SH-SY5Y (cell line): ENCODE data around the gene URGCP.

Source experiments
- GATA2 ChIP-seq: IDR thresholded peaks from 2 replicates; pipeline ENCODE4 v1.6.1; 2011; ENCODE audit warnings: mild to moderate bottlenecking, low read depth, low read length
- GATA3 ChIP-seq: IDR thresholded peaks from 2 replicates; pipeline ENCODE4 v1.6.1; 2011; ENCODE audit warnings: low read depth, mild to moderate bottlenecking, low read length, moderate library complexity

Gene URGCP

DNA sequence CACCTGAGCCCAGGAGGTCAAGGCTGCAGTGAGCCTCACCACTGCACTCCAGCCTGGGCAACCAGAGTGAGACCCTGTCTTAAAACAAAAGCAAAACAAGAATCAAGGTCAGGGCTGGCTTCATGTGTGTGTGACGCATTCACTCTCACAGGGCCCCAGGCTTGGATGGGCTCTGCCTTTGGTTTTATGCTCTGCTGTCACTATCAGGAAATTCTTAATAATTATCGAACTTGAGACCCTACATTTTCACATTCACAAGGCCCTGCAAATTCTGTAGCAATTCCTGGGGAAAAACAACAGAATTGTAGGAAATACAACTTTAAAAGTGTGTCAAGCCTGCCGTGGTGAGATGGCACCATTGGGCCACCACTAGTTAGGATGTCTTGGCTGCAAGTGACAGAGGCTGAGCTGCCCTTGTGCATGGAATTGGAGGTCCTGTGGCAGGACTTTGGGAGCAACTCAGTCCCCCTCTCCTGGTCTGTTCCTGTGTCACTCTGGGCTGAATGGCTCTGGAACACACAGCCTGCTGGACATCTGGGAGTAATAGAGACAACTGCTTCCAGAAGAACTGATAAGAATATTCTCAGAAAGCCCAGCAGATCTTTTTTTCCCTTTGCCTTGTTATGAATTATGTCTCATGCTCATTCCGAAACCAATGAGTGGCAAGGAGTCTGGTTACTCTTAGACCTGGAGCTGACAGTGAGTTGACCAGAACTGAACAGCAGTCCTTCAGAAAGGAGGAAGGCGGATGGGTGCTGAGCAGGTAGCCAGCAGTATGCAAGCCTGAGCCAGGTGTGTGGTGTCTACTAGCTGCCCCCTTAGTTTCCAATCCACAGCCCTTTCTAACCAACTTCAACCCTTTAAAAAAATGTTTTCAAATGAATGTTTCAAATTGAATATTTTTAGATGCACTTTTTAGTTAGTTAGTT lies 23.4 kb upstream of the URGCP start:
- TF ChIP-seq GATA3 = no peak
- TF ChIP-seq GATA2 = peak; percentile 38; the same call in 1 of the 2 replicates

GRCh38 chr7:43927810-43928209 lies 21.4 kb upstream of the URGCP start:
- TF ChIP-seq GATA3 (no peak), GATA2 (no peak)

GRCh38 chr7:43926798-43927123 lies 20.4 kb upstream of the URGCP start:
- TF ChIP-seq GATA2 (no peak), GATA3 (no peak)

DNA sequence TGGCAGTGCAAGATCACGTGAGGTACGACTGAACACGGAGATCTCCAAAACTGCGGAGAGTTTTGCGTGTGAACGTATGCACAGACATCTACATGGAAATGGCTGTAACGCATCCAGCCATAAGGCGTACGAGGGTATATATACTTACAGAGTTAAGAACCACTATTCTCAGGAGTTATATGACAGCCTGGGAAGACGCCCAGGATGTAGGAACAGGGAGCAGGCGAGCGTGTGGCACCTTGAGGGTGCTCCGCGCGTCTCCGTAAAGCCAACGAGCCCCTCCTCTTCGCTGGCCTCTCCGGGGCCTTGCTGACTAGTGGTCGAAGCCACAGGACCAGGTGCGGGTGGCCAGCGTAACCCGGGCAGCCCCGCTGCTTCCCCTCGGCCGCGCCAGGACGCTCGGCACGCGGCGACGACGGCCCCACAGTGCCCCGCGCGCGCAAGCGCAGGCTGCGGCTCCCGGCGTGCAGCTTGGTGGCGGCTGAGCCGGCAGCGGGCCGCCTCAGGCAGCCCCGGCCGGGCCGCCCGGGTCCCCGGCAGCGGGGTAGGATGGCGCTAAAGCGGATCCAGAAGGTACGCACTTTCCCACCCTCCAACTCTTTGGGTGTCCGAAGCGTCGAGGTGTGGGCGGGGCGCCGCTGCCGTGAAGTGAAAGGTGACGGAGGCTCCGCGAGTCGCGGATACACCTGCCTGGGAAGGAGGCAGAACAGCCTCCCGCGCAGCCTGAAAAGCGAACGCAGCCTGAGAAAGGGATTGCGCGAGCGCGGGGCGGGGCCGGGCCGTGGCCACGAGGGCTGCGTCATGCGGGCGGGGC lies 19.8 kb upstream of the URGCP start, which contains the start of gene UBE2D4:
Gene UBE2D4, plus strand, starts transcription at position 453 of the 814 bp plus-strand sequence. Its CDS starts 97 bp downstream, at position 550.
- TF ChIP-seq GATA2 = no peak
- TF ChIP-seq GATA3 = no peak

DNA sequence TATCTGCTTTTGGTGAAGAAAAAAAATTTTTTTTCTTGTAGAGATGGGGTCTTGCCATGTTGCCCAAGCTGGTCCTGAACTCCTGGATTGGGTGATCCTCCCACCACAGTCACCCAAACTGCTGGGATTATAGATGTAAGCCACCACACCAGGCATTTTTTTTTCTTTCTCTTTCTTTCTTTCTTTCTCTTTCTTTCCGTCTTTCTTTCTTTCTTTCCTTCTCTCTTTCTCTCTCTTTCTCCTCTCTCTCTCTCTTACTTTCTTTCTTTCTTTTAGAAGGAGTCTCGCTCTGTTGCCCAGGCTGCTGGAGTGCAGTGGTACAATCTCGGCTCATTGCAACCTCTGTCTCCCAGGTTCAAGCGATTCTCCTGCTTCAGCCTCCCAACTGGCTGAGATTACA lies 16.3 kb upstream of the URGCP start:
- TF ChIP-seq GATA3 = no peak
- TF ChIP-seq GATA2 = no peak

- no peak for TF ChIP-seq GATA2
- no peak for TF ChIP-seq GATA3
Observed at GRCh38 chr7:43921423-43921822, 15.0 kb upstream of the URGCP start.

DNA sequence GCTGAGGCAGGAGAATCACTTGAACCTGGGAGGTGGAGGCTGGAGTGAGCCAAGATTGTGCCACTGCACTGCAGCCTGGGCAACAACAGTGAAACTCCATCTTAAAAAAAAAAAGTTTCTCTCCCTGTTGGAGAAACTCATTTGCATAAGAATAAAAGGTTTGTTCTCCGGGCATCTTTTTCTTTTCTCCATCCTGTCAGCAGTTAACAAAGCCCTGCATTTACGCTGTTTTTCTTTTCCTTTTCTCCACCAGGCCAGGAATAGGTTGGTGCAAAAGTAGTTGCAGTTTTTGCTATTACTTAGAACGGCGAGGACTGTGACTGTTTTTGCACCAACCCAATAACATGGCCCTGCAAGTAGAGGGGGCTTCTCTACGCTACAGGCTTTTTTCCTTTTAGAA lies 9.5 kb upstream of the URGCP start:
- no peak for TF ChIP-seq GATA2
- no peak for TF ChIP-seq GATA3

DNA sequence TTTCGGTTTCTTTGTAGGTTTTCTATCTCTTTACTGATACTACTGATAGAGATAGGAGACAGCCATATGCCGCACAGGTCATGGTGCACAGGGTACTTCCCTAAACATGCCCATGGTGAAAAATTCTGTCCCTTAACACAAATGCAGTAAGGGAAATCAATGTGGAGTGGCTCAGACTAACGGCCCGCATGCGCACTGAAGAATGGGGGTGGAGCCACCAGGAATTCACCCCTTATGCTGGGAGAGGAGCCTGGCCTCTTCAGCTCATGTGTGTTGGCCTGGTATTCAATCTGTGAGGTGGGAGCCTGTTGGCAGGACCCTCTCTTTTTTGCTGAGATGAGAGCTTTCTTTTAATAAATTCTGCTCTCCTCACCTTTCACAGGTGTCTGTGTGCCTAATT lies 8.4 kb upstream of the URGCP start:
- TF ChIP-seq GATA3 = no peak
- TF ChIP-seq GATA2 = no peak

- TF ChIP-seq GATA2 = no peak
- no peak for TF ChIP-seq GATA3
Observed at GRCh38 chr7:43905956-43906330, 453 bp downstream of the URGCP start.

DNA sequence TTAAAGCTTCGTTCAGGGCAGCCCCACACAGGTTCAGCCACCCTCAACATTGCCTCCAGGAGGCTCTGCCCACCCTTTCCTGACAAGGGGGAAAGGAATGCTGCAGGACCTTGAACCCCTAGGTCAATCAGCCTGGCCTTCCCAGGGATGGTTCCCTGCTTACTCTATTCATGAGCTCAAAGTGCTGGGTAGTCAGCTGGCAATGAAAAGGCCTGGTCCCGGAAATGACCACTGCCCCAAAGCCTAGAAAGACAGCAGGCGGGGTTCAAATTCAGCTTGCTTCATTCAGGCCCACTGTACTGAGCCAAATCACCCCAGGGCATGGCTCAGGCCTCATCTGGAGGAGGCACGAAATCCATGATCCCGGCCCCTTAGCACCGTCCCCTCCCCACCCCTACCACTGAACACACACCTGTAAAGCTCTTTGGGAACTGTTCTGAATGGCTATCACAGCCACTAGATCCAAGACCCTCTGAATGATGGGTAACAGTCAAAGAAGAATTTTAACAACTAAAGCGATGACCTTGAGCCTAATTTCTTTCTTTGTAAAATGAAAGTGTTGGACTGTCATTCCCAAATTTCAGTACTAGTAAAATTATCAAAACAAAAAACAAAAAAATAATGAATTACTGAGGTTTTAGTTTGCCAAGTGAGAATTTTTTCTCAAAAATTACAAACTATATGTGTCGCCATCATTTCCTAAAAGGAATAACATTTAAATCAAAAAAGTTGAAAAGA lies 1.0 kb downstream of the URGCP start:
- TF ChIP-seq GATA3 (no peak), GATA2 (no peak)

DNA sequence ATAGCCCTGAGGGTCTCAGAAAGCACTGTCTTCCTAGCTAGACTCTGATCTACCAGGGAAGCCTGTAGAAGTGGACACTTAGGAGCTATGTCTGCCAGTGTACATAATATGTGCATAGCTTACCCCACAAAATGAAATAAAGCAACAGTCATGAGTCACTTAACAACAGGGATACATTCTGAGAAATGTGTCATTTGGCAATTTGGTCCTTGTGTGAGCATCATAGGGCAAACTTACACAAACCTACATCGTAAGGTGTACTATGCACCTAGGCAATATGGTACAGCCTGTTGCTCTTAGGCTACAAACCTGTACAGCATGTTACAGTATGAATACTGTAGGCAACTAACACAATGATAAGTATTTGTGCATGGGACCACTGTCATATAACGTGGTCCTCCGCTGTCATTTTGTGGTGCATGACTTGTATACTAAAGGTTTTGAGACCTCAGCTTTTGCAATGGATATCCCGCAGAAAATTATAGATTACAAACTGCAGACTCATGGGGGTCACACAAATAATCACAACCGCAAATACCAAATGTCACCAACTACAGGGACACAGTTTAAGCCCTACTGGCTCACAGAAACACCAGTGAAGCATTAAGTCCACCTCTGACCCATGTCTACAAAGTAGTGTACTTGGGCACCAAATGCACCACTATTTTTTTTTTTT lies 1.7 kb downstream of the URGCP start:
- TF ChIP-seq GATA3 (no peak), GATA2 (no peak)

- no peak for TF ChIP-seq GATA2
- no peak for TF ChIP-seq GATA3
Observed at GRCh38 chr7:43902542-43903054, 3.8 kb downstream of the URGCP start.

DNA sequence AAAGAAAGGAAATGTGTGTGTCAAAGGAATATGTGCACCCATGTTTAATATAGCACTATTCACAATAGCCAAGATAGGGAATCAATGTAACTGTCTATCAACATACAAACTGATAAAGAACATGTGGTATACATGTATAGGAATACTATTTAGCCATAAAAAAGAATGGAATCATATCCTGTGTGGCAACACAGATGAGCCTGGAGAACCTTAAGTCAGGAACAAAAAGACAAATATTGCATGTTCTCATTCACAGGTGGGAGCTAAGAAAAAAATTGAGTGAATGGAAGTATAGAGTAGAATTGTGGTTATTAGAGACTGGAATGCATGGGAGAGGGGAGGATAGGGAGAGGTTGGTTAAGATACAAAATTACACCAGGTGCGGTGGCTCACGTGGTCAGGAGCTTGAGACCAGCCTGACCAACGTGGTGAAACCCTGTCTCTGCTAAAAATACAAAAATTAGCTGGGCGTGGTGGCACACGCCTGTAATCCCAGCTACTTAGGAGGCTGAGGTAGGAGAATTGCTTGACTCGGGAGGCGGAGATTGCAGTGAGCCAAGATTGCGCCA lies 10.5 kb downstream of the URGCP start:
- TF ChIP-seq GATA3 (no peak), GATA2 (no peak)

- TF ChIP-seq GATA3 (no peak), GATA2 (no peak)
Observed at GRCh38 chr7:43891069-43891955, 15.1 kb downstream of the URGCP start.
